HG03159 (cell line): Measurements from ENCODE around the gene NEK8.

Experiments
- ATAC-seq: cut with Tn5 transposase; IDR thresholded peaks from one replicate; pipeline ENCODE4 v1.9.1; 2021; ENCODE audit warnings: mild to moderate bottlenecking, moderate library complexity; ENCODE audit not compliant: unreplicated experiment

NEK8 gene

GRCh38 chr17:28744104-28744971, 15.8 kb downstream of the NEK8 start:
- ATAC-seq = peak; percentile 25

GRCh38 chr17:28744972-28745785, 16.6 kb downstream of the NEK8 start:
- ATAC-seq = no peak

- no peak for ATAC-seq
Observed at GRCh38 chr17:28745786-28746411, 17.3 kb downstream of the NEK8 start.

GRCh38 chr17:28746611-28747050, 18.0 kb downstream of the NEK8 start:
- no peak for ATAC-seq

- no peak for ATAC-seq
Observed at GRCh38 chr17:28747051-28747691, 18.6 kb downstream of the NEK8 start.

- ATAC-seq = no peak
Observed at GRCh38 chr17:28747801-28748750, 19.5 kb downstream of the NEK8 start.

- ATAC-seq = no peak
Observed at GRCh38 chr17:28748852-28749515, 20.4 kb downstream of the NEK8 start.

- no peak for ATAC-seq
Observed at GRCh38 chr17:28749516-28750177, 21.1 kb downstream of the NEK8 start.

- peak; percentile 58 for ATAC-seq
Observed at GRCh38 chr17:28750178-28751047, 21.8 kb downstream of the NEK8 start.

GRCh38 chr17:28751600-28752366, 23.2 kb downstream of the NEK8 start:
- no peak for ATAC-seq

GRCh38 chr17:28755486-28755885, 26.9 kb downstream of the NEK8 start:
- ATAC-seq = no peak

- no peak for ATAC-seq
Observed at GRCh38 chr17:28756049-28756804, 27.6 kb downstream of the NEK8 start.

- no peak for ATAC-seq
Observed at GRCh38 chr17:28758411-28759121, 30.0 kb downstream of the NEK8 start.

- ATAC-seq = no peak
Observed at GRCh38 chr17:28759256-28759865, 30.8 kb downstream of the NEK8 start.
